Measurements from ENCODE around the gene ADGRL3.

Gene ADGRL3

DNA sequence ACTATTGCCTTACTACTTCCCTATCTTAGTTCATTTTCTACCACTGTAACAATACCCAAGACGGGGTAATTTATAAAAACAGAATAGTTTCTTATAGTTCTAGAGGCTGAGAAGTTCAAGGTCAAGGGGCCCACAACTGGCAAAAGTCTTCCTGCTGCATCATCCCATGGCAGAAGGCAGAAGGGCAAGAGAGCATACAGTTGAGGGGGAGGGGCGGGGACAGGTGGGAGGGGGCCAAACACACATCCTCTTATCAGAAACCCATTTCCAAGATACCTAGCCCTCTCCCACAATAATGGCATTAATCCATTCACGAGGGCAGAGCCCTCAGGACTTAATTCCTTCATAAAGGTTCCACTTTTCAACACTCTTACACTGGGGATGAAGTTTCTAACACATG lies 690.2 kb downstream of the ADGRL3 start:
- ATAC-seq = no peak
- TF ChIP-seq ARNTL (CRISPR knock-in tag; IDR thresholded peaks at IDR 0.05; ENCODE audit: borderline replicate concordance, low read depth) = no peak
- no peak for TF ChIP-seq RARB (CRISPR knock-in tag; IDR thresholded peaks at IDR 0.05)
- no peak for TF ChIP-seq SNAI2 (CRISPR knock-in tag; IDR thresholded peaks at IDR 0.05)
- no peak for TF ChIP-seq ZNF565 (CRISPR knock-in tag; conservative IDR thresholded peaks at IDR 0.05; ENCODE audit: low read depth)
- TF ChIP-seq ESRRG (CRISPR knock-in tag; IDR thresholded peaks at IDR 0.05) = no peak
- TF ChIP-seq TSHZ2 (CRISPR knock-in tag; IDR thresholded peaks at IDR 0.05) = no peak
- no peak for TF ChIP-seq CREB5 (CRISPR knock-in tag; IDR thresholded peaks at IDR 0.05; ENCODE audit: low read depth)
- no peak for TF ChIP-seq BACH2 (CRISPR knock-in tag; IDR thresholded peaks at IDR 0.05; ENCODE audit: borderline replicate concordance)

DNA sequence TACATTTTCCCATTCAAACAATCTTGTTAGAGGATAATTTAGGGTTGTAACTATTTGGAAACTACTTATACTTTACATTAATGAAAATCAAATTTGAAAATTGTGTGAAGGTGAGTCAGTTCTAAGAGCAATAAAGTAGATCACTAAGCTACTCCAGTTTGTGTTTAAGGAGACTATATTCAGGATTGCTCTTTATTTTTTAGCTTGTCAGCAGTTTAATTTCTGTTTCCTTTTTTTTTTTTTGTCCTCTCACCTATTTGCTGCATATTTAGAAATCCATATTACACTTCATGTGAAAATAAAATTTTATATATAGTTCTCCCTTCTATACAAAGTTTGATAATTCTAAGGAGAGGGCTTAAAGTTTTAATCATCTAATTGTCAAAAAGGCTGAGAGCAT lies 691.8 kb downstream of the ADGRL3 start:
- TF ChIP-seq ZFP3 (CRISPR knock-in tag; IDR thresholded peaks at IDR 0.05) (no peak), ISL1 (CRISPR knock-in tag; IDR thresholded peaks at IDR 0.05) (no peak), TOX (CRISPR knock-in tag; IDR thresholded peaks at IDR 0.05; ENCODE audit: borderline replicate concordance) (no peak), TSHZ2 (CRISPR knock-in tag; IDR thresholded peaks at IDR 0.05) (no peak), ZFP30 (CRISPR knock-in tag; IDR thresholded peaks at IDR 0.05) (no peak), CSDC2 (CRISPR knock-in tag; IDR thresholded peaks at IDR 0.05) (no peak), ZNF8 (CRISPR knock-in tag; IDR thresholded peaks at IDR 0.05) (no peak), SNAI2 (CRISPR knock-in tag; IDR thresholded peaks at IDR 0.05) (no peak), OSR1 (CRISPR knock-in tag; IDR thresholded peaks at IDR 0.05) (no peak), ZC3H10 (CRISPR knock-in tag; IDR thresholded peaks at IDR 0.05) (no peak), ZNF70 (CRISPR knock-in tag; IDR thresholded peaks at IDR 0.05) (no peak), BACH2 (CRISPR knock-in tag; IDR thresholded peaks at IDR 0.05; ENCODE audit: borderline replicate concordance) (no peak), GLIS3 (CRISPR knock-in tag; IDR thresholded peaks at IDR 0.05) (no peak), ARNTL (CRISPR knock-in tag; IDR thresholded peaks at IDR 0.05; ENCODE audit: borderline replicate concordance, low read depth) (no peak), CREB5 (CRISPR knock-in tag; IDR thresholded peaks at IDR 0.05; ENCODE audit: low read depth) (no peak)
- TF ChIP-seq, protein P1, sequence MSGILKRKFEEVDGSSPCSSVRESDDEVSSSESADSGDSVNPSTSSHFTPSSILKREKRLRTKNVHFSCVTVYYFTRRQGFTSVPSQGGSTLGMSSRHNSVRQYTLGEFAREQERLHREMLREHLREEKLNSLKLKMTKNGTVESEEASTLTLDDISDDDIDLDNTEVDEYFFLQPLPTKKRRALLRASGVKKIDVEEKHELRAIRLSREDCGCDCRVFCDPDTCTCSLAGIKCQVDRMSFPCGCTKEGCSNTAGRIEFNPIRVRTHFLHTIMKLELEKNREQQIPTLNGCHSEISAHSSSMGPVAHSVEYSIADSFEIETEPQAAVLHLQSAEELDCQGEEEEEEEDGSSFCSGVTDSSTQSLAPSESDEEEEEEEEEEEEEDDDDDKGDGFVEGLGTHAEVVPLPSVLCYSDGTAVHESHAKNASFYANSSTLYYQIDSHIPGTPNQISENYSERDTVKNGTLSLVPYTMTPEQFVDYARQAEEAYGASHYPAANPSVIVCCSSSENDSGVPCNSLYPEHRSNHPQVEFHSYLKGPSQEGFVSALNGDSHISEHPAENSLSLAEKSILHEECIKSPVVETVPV (CRISPR knock-in tag; IDR thresholded peaks at IDR 0.05) = no peak
- TF ChIP-seq, protein P2, sequence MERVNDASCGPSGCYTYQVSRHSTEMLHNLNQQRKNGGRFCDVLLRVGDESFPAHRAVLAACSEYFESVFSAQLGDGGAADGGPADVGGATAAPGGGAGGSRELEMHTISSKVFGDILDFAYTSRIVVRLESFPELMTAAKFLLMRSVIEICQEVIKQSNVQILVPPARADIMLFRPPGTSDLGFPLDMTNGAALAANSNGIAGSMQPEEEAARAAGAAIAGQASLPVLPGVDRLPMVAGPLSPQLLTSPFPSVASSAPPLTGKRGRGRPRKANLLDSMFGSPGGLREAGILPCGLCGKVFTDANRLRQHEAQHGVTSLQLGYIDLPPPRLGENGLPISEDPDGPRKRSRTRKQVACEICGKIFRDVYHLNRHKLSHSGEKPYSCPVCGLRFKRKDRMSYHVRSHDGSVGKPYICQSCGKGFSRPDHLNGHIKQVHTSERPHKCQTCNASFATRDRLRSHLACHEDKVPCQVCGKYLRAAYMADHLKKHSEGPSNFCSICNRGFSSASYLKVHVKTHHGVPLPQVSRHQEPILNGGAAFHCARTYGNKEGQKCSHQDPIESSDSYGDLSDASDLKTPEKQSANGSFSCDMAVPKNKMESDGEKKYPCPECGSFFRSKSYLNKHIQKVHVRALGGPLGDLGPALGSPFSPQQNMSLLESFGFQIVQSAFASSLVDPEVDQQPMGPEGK (CRISPR knock-in tag; IDR thresholded peaks at IDR 0.05; ENCODE audit: borderline replicate concordance) = no peak
- no peak for ATAC-seq
